A549 (cell line): ENCODE measurements around the gene APOL4. TPM values are rescaled to one million over a fixed set of nuclear protein-coding genes. Genes with fewer than 3 reads are reported as not detected.

Experiments
- ATAC-seq, 2 experiments: fragments of 200-7000 bp in 1 of 2; fragments of >200 bp in 1 of 2; cut with Nextera tagmentation in 1 of 2; cut with Tn5 transposase in 1 of 2; 3 replicates each; pipeline versions ENCODE4 v1.8.0 to v1.9.1; 2018 to 2020; ENCODE audit warnings: mild to moderate bottlenecking in 1 of 2, moderate library complexity in 1 of 2
- CTCF ChIA-PET: fragments of 300-600 bp; sonication (Branson Sonifier 250); formaldehyde crosslinking; extraction: SDS; loops from one replicate; lab custom pipeline; 2021; ENCODE audit warnings: antibody characterized with exemption, inconsistent platforms; lab: Yijun Ruan, JAX
- POLR2A ChIA-PET: fragments of 350-600 bp; formaldehyde crosslinking; extraction: SDS; loops from one replicate; lab custom pipeline; 2021; ENCODE audit warnings: antibody characterized with exemption, inconsistent platforms; lab: Yijun Ruan, JAX
- DNase-seq, 2 experiments: peaks; one replicate each; pipeline versions ENCODE4 v3.0.0 to v3.0.0-alpha.2; 2011 to 2016; ENCODE audit warnings: low read depth in 1 of 2, low spot score in 1 of 2
- FAIRE-seq: peaks from 2 replicates; lab custom pipeline; 2011; peaks lifted over from hg19 to GRCh38; lab: Jason Lieb, UNC
- H3K27ac ChIP-seq, 2 experiments: fragments of >200 bp; sonication (Bioruptor Twin); formaldehyde crosslinking; 3 replicates each; pipeline ENCODE4 v1.5.1; 2016 to 2017
- H3K4me1 ChIP-seq: fragments of >200 bp; sonication (Bioruptor Twin); formaldehyde crosslinking; 3 replicates; pipeline ENCODE4 v1.6.1; 2016
- H3K4me2 ChIP-seq: fragments of >200 bp; sonication (Bioruptor Twin); formaldehyde crosslinking; 3 replicates; pipeline ENCODE4 v1.6.1; 2016
- H3K4me3 ChIP-seq: fragments of >200 bp; sonication (Bioruptor Twin); formaldehyde crosslinking; 3 replicates; pipeline ENCODE4 v1.5.1; 2016
- H3K9me3 ChIP-seq: fragments of >200 bp; sonication (Bioruptor Twin); formaldehyde crosslinking; 3 replicates; pipeline ENCODE4 v1.6.1; 2016
- CBX8 ChIP-seq: fragments of 200-600 bp; sonication (generic); IDR thresholded peaks from 2 replicates; pipeline ENCODE4 v1.6.1; 2016
- CEBPB ChIP-seq, 2 experiments: fragments of >200 bp in 1 of 2; sonication (Bioruptor Twin) in 1 of 2; formaldehyde crosslinking in 1 of 2; IDR thresholded peaks; 2 replicates each; pipeline ENCODE4 v1.6.1; 2012 to 2016
- CTCF ChIP-seq: fragments of >200 bp; sonication (Bioruptor Twin); formaldehyde crosslinking; IDR thresholded peaks from 3 replicates; pipeline ENCODE4 v1.5.1; 2016
- E2F6 ChIP-seq: IDR thresholded peaks from 2 replicates; pipeline ENCODE4 v1.6.1; 2012; ENCODE audit warnings: low read depth, borderline replicate concordance
- ESRRA ChIP-seq: fragments of 150-350 bp; IDR thresholded peaks from 2 replicates; pipeline ENCODE4 v1.6.1; 2014; ENCODE audit warnings: mild to moderate bottlenecking, low read length, borderline replicate concordance
- FOSB ChIP-seq: fragments of 250-450 bp; sonication (Bioruptor Pico); IDR thresholded peaks from 2 replicates; pipeline ENCODE4 v1.5.0; 2020; ENCODE audit warnings: mild to moderate bottlenecking, moderate library complexity
- FOXS1 ChIP-seq: fragments of 250-450 bp; sonication (Bioruptor Pico); IDR thresholded peaks from 2 replicates; pipeline ENCODE4 v1.5.0; 2020; ENCODE audit warnings: mild to moderate bottlenecking, moderate library complexity
- GATA3 ChIP-seq: IDR thresholded peaks from 2 replicates; pipeline ENCODE4 v1.6.1; 2012; ENCODE audit warnings: borderline replicate concordance
- HEYL ChIP-seq: fragments of 250-450 bp; sonication (Bioruptor Pico); IDR thresholded peaks from 2 replicates; pipeline ENCODE4 v1.8.0; 2021; ENCODE audit warnings: mild to moderate bottlenecking, moderate library complexity
- HOXA7 ChIP-seq: fragments of 250-450 bp; sonication (Bioruptor Pico); IDR thresholded peaks from 2 replicates; pipeline ENCODE4 v1.5.0; 2020; ENCODE audit warnings: mild to moderate bottlenecking, moderate library complexity
- JUNB ChIP-seq: fragments of >200 bp; sonication (Bioruptor Twin); formaldehyde crosslinking; IDR thresholded peaks from 2 replicates; pipeline ENCODE4 v1.6.1; 2016
- KDM1A ChIP-seq: fragments of 200-600 bp; sonication (generic); IDR thresholded peaks from 2 replicates; pipeline ENCODE4 v1.6.1; 2016; ENCODE audit warnings: low read depth, mild to moderate bottlenecking
- MAX ChIP-seq: IDR thresholded peaks from 2 replicates; pipeline ENCODE4 v1.6.1; 2012
- MAZ ChIP-seq: fragments of 150-350 bp; IDR thresholded peaks from 2 replicates; pipeline ENCODE4 v1.6.1; 2014; ENCODE audit warnings: antibody characterized with exemption, low read depth, low read length, borderline replicate concordance
- MYC ChIP-seq: IDR thresholded peaks from 2 replicates; pipeline ENCODE4 v1.6.1; 2012; ENCODE audit warnings: mild to moderate bottlenecking, inconsistent platforms, low read length, improper control_type of control experiment, borderline replicate concordance
- PHF8 ChIP-seq: fragments of 200-600 bp; sonication (generic); IDR thresholded peaks from 2 replicates; pipeline ENCODE4 v1.6.1; 2016; ENCODE audit warnings: low read depth, mild to moderate bottlenecking, antibody characterized with exemption, moderate library complexity, borderline replicate concordance
- RAD21 ChIP-seq, 2 experiments: fragments of >200 bp in 1 of 2; sonication (Bioruptor Twin) in 1 of 2; formaldehyde crosslinking in 1 of 2; IDR thresholded peaks in 1 of 2; conservative IDR thresholded peaks in 1 of 2; 2 replicates in 1 of 2; 3 replicates in 1 of 2; pipeline ENCODE4 v1.6.1; 2012 to 2018; ENCODE audit warnings: inconsistent platforms in 1 of 2
- RARB ChIP-seq: fragments of 250-450 bp; sonication (Bioruptor Pico); IDR thresholded peaks from 2 replicates; pipeline ENCODE4 v1.8.0; 2021; ENCODE audit warnings: mild to moderate bottlenecking, moderate library complexity
- REST ChIP-seq: fragments of 200-600 bp; sonication (generic); IDR thresholded peaks from 2 replicates; pipeline ENCODE4 v1.6.1; 2016; ENCODE audit warnings: antibody characterized with exemption, mild to moderate bottlenecking, moderate library complexity
- RFX5 ChIP-seq: fragments of 450-650 bp; IDR thresholded peaks from 2 replicates; pipeline ENCODE4 v1.7.1; 2014; ENCODE audit warnings: antibody characterized with exemption, mild to moderate bottlenecking, moderate library complexity
- SMC3 ChIP-seq: fragments of >200 bp; sonication (Bioruptor Twin); formaldehyde crosslinking; IDR thresholded peaks from 3 replicates; pipeline ENCODE4 v1.6.1; 2018; ENCODE audit warnings: inconsistent platforms
- TFCP2L1 ChIP-seq: fragments of 250-450 bp; sonication (Bioruptor Pico); IDR thresholded peaks from 2 replicates; pipeline ENCODE4 v1.5.0; 2021; ENCODE audit warnings: mild to moderate bottlenecking
- USF2 ChIP-seq: fragments of 450-650 bp; IDR thresholded peaks from 2 replicates; pipeline ENCODE4 v1.6.1; 2014; ENCODE audit warnings: antibody characterized with exemption
- ZC3H11A ChIP-seq: fragments of 450-650 bp; IDR thresholded peaks from 2 replicates; pipeline ENCODE4 v1.6.1; 2014; ENCODE audit warnings: antibody characterized with exemption, mild to moderate bottlenecking
- WGBS: methylation state at CpG from one replicate; pipeline ENCODE4 v1.1.6; 2017; ENCODE audit errors: missing lambda C conversion rate; 5-methylcytosine and 5-hydroxymethylcytosine counted together
- polyA plus RNA-seq, 4 experiments: library from polyadenylated mRNA; depleted of rRNA in 3 of 4; stranded (reverse); fragments of >200 nt; fragmentation: RNase III in 1 of 4; extraction: RNeasy Plus Mini Kit Qiagen cat#74134 plus additional on column Dnase treatment in 1 of 4; gene quantifications; 2 replicates in 3 of 4; 3 replicates in 1 of 4; pipeline ENCODE4 v1.2.3, GENCODE V29; 2011 to 2017

The APOL4 gene
- polyA plus RNA-seq, 2 of the 4 experiments (the other 2 are of a cell fraction), result not detected

GRCh38 chr22:36180928-36181327 lies 20.7 kb downstream of the APOL4 start:
- ChIA-PET POLR2A (no interaction called here), CTCF (interaction anchor here (0.9 to 2.4 kb wide), 12 partner anchors 9 to 830 kb away, joined by 3 to 9 read pairs (median 5); no protein-coding TSS in a partner anchor)
- TF ChIP-seq RFX5 (no peak), FOXS1 (CRISPR knock-in tag) (no peak), REST (no peak), E2F6 (no peak), KDM1A (no peak), ESRRA (no peak), JUNB (no peak), PHF8 (no peak), HOXA7 (no peak), MYC (no peak), MAZ (no peak), MAX (no peak), USF2 (no peak)
- DNase-seq, result no peak
- Histone ChIP-seq H3K27ac (no peak overlapping the region), H3K4me1 (no peaks in the 10 kb centered on the region), H3K4me2 (no peak overlapping the region), H3K9me3 (no peaks in the 10 kb centered on the region), H3K4me3 (no peak overlapping the region)
- no peak for ATAC-seq
- WGBS, result 80% methylated on average over 6 of the region's 6 CpGs
- no peak for FAIRE-seq

- ATAC-seq (peak; percentile 85 to 97; a peak in 5 of 6 replicates), FAIRE-seq (no peak), DNase-seq (peak; percentile 52 to 55)
- H3K4me2 ChIP-seq, result no peak overlapping the region
- CTCF ChIA-PET, result interaction anchor here (0.6 to 2.4 kb wide), 14 partner anchors 8 to 249 kb away, joined by 3 to 9 read pairs (median 5); partner anchors contain the start of gene APOL2
- WGBS, result 39% methylated on average over 20 of the region's 22 CpGs
- no peaks in the 10 kb centered on the region for H3K4me1 ChIP-seq
- no peaks in the 10 kb centered on the region for H3K9me3 ChIP-seq
- H3K4me3 ChIP-seq, result no peak overlapping the region
- POLR2A ChIA-PET, result no interaction called here
- H3K27ac ChIP-seq, result no peak overlapping the region
- no peak for TF ChIP-seq HEYL (CRISPR knock-in tag)
- peak; percentile 52; the same call in 2 of the 3 replicates for TF ChIP-seq SMC3
- 0 out of 2 replicates have a peak, but pooled peaks have one; percentile 24 for TF ChIP-seq MAX
- TF ChIP-seq MYC, result 0 out of 2 replicates have a peak, but pooled peaks have one; percentile 38
- no peak for TF ChIP-seq ZC3H11A
- peak in 1 of 2 experiments; percentile 41; a peak in 3 of 5 replicates for TF ChIP-seq RAD21 (conservative IDR thresholded peaks at IDR 0.05 in 1 of 2, IDR thresholded peaks at IDR 0.05 in 1 of 2)
- TF ChIP-seq ESRRA, result no peak
- no peak for TF ChIP-seq FOSB (CRISPR knock-in tag)
- TF ChIP-seq TFCP2L1 (CRISPR knock-in tag), result no peak
- TF ChIP-seq CTCF, result peak; percentile 54
- TF ChIP-seq CEBPB (IDR thresholded peaks at IDR 0.05), result no peak
- no peak for TF ChIP-seq RARB (CRISPR knock-in tag)
- no peak for TF ChIP-seq CBX8
- TF ChIP-seq GATA3, result no peak
These were observed 21.4 kb downstream of the APOL4 start for GRCh38 chr22:36180038-36180880.
